Psoas muscle (tissue), 8 donors: ENCODE results near the gene DSE. TPM values are rescaled to one million over a fixed set of nuclear protein-coding genes. Genes with fewer than 3 reads are reported as not detected.
A peak's percentile ranks its signal among the peaks of the same experiment; 100 is the strongest.

Source experiments
- ATAC-seq, 4 donors: fragments of 200-7000 bp; cut with Tn5 transposase; one replicate each; pipeline ENCODE4 v1.9.1; 2020; ENCODE audit warnings: moderate library complexity in 3 of 4, mild to moderate bottlenecking in 2 of 4
- DNase-seq, 2 donors: peaks; one replicate each; pipeline ENCODE4 v3.0.0-alpha.2; 2020
- H3K27ac ChIP-seq: fragments of 200-600 bp; one replicate; pipeline ENCODE4 v1.8.0; 2022
- H3K27me3 ChIP-seq, 3 donors: fragments of 200-600 bp in 1 of 3; one replicate each; pipeline versions ENCODE4 v1.6.1 to v1.8.0; 2013 to 2022; ENCODE audit warnings: low read length in 2 of 3, mild to moderate bottlenecking in 2 of 3, moderate library complexity in 1 of 3; ENCODE audit not compliant: insufficient read depth in 3 of 3
- H3K36me3 ChIP-seq, 2 donors: fragments of 200-600 bp in 1 of 2; one replicate each; pipeline versions ENCODE4 v1.6.1 to v1.8.0; 2013 to 2022; ENCODE audit warnings: low read depth in 1 of 2, mild to moderate bottlenecking in 1 of 2, moderate library complexity in 1 of 2; ENCODE audit not compliant: insufficient read depth in 1 of 2
- H3K4me1 ChIP-seq: fragments of 200-600 bp; one replicate; pipeline ENCODE4 v1.8.0; 2022
- H3K4me3 ChIP-seq: fragments of 200-600 bp; one replicate; pipeline ENCODE4 v1.8.0; 2022; ENCODE audit warnings: mild to moderate bottlenecking
- H3K9me3 ChIP-seq: fragments of 200-600 bp; one replicate; pipeline ENCODE4 v1.8.0; 2022
- WGBS, 3 donors: extraction: QIAGEN DNeasy Blood & Tissue Kit; methylation state at CpG; one replicate each; pipeline versions ENCODE4 v1.1.6 to v1.1.7; 2013; 5-methylcytosine and 5-hydroxymethylcytosine counted together
- intact Hi-C, 2 donors: fragments of 100-400 bp; cut with DNase I; formaldehyde crosslinking; loops; one replicate each; pipeline versions ENCODE4 v1.11.0 to v1.14.2; 2022
- polyA plus RNA-seq, 3 donors: library from polyadenylated mRNA; stranded (reverse); fragments of 200-250 nt; gene quantifications; one replicate each; pipeline ENCODE4 v1.2.3, GENCODE V29; 2013
- total RNA-seq, 4 donors: library from RNA; stranded (reverse); fragmentation: NEBNext Ultra II Directional in 2 of 4; extraction: Animal tissue kit (Norgen Biotek cat#: 25700) in 2 of 4; gene quantifications; one replicate each; pipeline versions ENCODE4 v1.2.1 to v1.2.4, GENCODE V29; 2021 to 2023
- TF ChIP-seq, protein P1 (sequence below): fragments of 200-600 bp; IDR thresholded peaks from one replicate; pipeline ENCODE4 v1.8.0; 2022; ENCODE audit warnings: antibody characterized with exemption
- donor health status: healthy with polysubstance abuse.
- donor health status: DM: no; HTN: no; CAD: no; lungs with moderate emphysema.
- donor health status: Bipolar disorder and iron deficiency.
- donor health status: healthy.
- donor health status: DM: yes; HTN: yes; CAD: no.
- donor health status: DM: no; HTN: no; CAD: no.
- donor health status: DM: no; HTN: no; CAD: no.
- donor health status: DM: yes; HTN: yes; CAD: no.

Gene DSE
- total and polyA plus RNA-seq, 7 donors = 2.3 to 26.7 (median 9.6) TPM

DNA sequence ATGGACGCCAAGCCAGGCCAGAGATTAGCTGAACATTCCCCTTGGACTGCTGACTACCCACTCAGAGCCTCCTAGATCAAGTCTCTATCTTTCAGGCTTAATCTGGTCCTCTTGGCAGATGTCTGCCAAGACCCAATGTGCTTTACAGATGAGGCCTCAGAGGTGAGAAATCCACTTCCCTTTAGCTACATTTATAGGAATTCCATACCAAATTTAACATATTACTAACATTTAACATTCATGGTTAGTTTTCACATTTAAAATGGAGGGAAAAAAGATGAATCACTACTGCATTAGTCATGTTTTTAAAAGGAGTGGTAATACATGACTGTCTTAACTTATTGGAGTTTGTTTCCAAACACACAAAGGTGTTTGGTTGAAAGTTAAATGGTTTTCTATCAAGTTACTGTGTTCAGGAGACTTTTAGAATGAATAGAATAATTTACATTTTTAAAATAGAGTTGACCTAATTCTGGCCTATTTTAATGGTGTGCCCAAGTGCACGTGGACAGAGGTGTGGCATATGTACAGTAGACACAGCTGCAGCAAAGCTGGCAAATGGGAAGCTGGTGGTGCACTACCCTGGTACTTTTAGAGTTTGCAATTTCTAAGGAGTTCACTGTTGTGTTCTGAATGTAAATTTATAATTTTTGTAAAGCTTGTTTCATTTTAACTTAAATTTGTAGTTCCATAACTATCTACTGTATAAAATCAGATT is 48.5 kb downstream of the DSE start:
- TF ChIP-seq, protein P1, sequence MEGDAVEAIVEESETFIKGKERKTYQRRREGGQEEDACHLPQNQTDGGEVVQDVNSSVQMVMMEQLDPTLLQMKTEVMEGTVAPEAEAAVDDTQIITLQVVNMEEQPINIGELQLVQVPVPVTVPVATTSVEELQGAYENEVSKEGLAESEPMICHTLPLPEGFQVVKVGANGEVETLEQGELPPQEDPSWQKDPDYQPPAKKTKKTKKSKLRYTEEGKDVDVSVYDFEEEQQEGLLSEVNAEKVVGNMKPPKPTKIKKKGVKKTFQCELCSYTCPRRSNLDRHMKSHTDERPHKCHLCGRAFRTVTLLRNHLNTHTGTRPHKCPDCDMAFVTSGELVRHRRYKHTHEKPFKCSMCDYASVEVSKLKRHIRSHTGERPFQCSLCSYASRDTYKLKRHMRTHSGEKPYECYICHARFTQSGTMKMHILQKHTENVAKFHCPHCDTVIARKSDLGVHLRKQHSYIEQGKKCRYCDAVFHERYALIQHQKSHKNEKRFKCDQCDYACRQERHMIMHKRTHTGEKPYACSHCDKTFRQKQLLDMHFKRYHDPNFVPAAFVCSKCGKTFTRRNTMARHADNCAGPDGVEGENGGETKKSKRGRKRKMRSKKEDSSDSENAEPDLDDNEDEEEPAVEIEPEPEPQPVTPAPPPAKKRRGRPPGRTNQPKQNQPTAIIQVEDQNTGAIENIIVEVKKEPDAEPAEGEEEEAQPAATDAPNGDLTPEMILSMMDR = no peak
- WGBS, 3 donors = 58 to 74% (median 66%) methylated on average over 2 of the region's 2 CpGs
- peaks cover 18% of the 10 kb centered on the region for H3K4me1 ChIP-seq
- intact Hi-C loops = loop anchor here in 1 of 2 donors (5.0 to 10.0 kb wide), 2 partner anchors 47 to 134 kb away; partner anchors contain the start of gene DSE
- no peak for ATAC-seq
- H3K27ac ChIP-seq = peak overlapping the region; percentile 38
- DNase-seq = no peak
- H3K9me3 ChIP-seq = no peaks in the 10 kb centered on the region
- no peak overlapping the region for H3K4me3 ChIP-seq
- H3K36me3 ChIP-seq = no peaks in the 10 kb centered on the region
- H3K27me3 ChIP-seq = no peaks in the 10 kb centered on the region

DNA sequence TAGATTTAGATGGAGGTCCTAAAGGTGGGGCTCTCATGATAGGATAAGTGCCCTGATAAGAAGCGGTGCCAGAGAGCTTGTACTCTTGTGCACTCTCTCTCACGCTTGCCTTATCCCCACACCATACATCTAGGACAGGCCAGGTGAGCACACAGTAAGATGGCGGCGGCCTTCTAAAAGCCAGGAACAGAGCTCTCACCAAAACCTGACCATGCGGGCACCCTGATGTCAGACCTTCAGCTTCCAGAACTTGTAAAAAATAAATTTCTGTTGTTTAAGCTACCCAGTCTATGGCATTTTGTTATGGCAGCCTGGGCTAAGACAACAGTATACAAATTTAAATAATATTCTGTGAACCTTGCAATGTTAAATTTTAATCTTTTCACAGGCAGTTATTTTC is 49.6 kb downstream of the DSE start:
- Histone ChIP-seq H3K9me3 (no peaks in the 10 kb centered on the region), H3K27me3 (no peaks in the 10 kb centered on the region), H3K4me1 (peaks cover 20% of the 10 kb centered on the region), H3K4me3 (no peak overlapping the region), H3K36me3 (no peaks in the 10 kb centered on the region), H3K27ac (no peak overlapping the region)
- ATAC-seq (no peak), DNase-seq (no peak)
- TF ChIP-seq, protein P1 = no peak
- intact Hi-C loops = no loop called here
- WGBS, 3 donors = 97 to 100% (median 99%) methylated on average over 5 of the region's 5 CpGs

DNA sequence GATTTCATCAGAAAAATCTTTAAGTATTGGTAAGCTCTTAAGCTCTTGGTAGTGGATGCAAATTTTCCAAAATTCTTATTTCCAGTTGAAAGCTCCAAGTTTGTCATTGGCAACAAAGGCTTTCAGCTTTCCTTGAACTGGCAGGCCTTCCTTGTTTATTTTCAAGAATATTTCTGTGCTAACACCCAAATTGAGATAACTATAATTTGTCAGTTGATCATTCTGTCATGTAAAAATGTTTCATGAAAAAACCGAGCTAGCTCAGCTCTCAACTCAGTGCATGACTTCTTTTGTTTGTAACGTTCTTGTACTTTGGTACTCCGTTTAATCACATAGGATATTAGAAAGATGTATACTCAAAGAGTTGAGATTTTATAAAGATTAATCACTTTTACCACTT is 51.5 kb downstream of the DSE start:
- TF ChIP-seq, protein P1 = no peak
- H3K9me3 ChIP-seq = no peaks in the 10 kb centered on the region
- H3K27me3 ChIP-seq = no peaks in the 10 kb centered on the region
- no peak for DNase-seq
- peaks cover 0 to 7% of the 10 kb centered on the region in 2 donors for H3K36me3 ChIP-seq
- intact Hi-C loops = no loop called here
- no peak overlapping the region for H3K4me3 ChIP-seq
- peaks cover 20% of the 10 kb centered on the region for H3K4me1 ChIP-seq
- no peak overlapping the region for H3K27ac ChIP-seq
- no peak for ATAC-seq
- 83 to 87% (median 84%) methylated on average over 3 of the region's 3 CpGs for WGBS, 3 donors

DNA sequence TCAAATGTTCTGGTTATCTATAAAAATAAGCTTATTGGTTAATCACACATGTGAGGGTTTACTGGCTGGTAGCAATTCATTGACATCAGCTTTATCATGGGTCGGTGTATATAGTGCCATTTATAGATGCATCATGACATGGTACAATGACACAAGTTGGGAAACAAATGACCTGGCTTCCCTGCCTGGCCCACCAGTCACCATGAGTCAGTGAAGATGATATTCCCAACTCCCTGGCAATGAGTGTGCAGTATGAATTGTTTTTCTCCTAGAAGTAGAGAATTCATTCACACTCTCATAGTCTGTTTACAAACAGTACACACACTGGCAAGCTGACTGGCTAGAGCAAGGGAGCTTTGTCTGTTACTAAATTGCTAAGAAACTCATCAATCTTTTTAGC is 53.3 kb downstream of the DSE start:
- H3K4me1 ChIP-seq = peaks cover 20% of the 10 kb centered on the region
- ATAC-seq (peak; percentile 90 to 96 (median 92)), DNase-seq (no peak)
- intact Hi-C loops = no loop called here
- TF ChIP-seq, protein P1 = no peak
- 38 to 71% (median 55%) methylated on average over 1 of the region's 1 CpG for WGBS, 3 donors
- H3K27ac ChIP-seq = peak overlapping the region; percentile 48
- no peak overlapping the region for H3K4me3 ChIP-seq
- peaks cover 0 to 13% of the 10 kb centered on the region in 2 donors for H3K36me3 ChIP-seq
- no peaks in the 10 kb centered on the region for H3K9me3 ChIP-seq
- no peaks in the 10 kb centered on the region for H3K27me3 ChIP-seq

DNA sequence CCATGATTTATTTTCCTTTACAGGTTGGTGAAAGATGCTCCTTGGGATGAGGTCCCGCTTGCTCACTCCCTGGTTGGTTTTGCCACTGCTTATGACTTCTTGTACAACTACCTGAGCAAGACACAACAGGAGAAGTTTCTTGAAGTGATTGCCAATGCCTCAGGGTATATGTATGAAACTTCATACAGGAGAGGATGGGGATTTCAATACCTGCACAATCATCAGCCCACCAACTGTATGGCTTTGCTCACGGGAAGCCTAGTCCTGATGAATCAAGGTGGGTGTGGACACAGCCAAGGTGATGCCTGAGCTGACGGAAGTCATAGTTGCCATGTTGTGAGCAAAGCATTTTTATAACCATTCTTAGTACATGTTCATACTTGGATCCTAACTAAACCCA is 55.8 kb downstream of the DSE start:
- WGBS, 3 donors = 95 to 100% (median 97%) methylated on average over 3 of the region's 3 CpGs
- no peaks in the 10 kb centered on the region for H3K27me3 ChIP-seq
- H3K9me3 ChIP-seq = no peaks in the 10 kb centered on the region
- H3K4me1 ChIP-seq = peaks cover 20% of the 10 kb centered on the region
- intact Hi-C loops = no loop called here
- H3K4me3 ChIP-seq = no peak overlapping the region
- peaks cover 0 to 22% of the 10 kb centered on the region in 2 donors for H3K36me3 ChIP-seq
- H3K27ac ChIP-seq = no peak overlapping the region
- TF ChIP-seq, protein P1 = no peak
- ATAC-seq = no peak
- DNase-seq = no peak
